Right ventricle myocardium inferior (tissue), 1 donor: ENCODE results near the gene SNTG2. TPM values are rescaled to one million over a fixed set of nuclear protein-coding genes. Genes with fewer than 3 reads are reported as not detected.
"Not testable (repeated sequence)": the region's sequence is repeated elsewhere in the genome, so short reads cannot be mapped to it uniquely, and the experiment has no call there.

Source experiments
- ATAC-seq: fragments of 200-7000 bp; cut with Tn5 transposase; one replicate; pipeline ENCODE4 v1.9.1; 2020; ENCODE audit warnings: mild to moderate bottlenecking, moderate library complexity
- DNase-seq: peaks from one replicate; pipeline ENCODE4 v3.0.0; 2021; ENCODE audit errors: missing footprints
- intact Hi-C: fragments of 100-400 bp; cut with DNase I; formaldehyde crosslinking; loops from one replicate; pipeline ENCODE4 v1.11.0; 2022
- total RNA-seq: library from RNA; stranded (reverse); fragmentation: NEBNext Ultra II Directional; extraction: Animal tissue kit (Norgen Biotek cat#: 25700); gene quantifications from one replicate; pipeline ENCODE4 v1.2.1, GENCODE V29; 2021
- donor health status: DM: no; HTN: yes; CAD: no; lungs with severe emphysema.

SNTG2 gene
- total RNA-seq, 1 donor from 2014 or later, result 2.4 TPM

GRCh38 chr2:1115843-1116539, 165.3 kb downstream of the SNTG2 start:
- ATAC-seq (no peak), DNase-seq (no peak)
- intact Hi-C loops, result no loop called here

GRCh38 chr2:1117569-1117968, 166.9 kb downstream of the SNTG2 start:
- DNase-seq (no peak), ATAC-seq (no peak)
- intact Hi-C loops, result no loop called here

GRCh38 chr2:1125217-1125616, 174.6 kb downstream of the SNTG2 start:
- ATAC-seq (no peak), DNase-seq (no peak)
- intact Hi-C loops, result no loop called here

GRCh38 chr2:1125633-1126370, 175.2 kb downstream of the SNTG2 start:
- intact Hi-C loops, result no loop called here
- DNase-seq (no peak), ATAC-seq (no peak)

- intact Hi-C loops, result no loop called here
- no peak for ATAC-seq
- no peak for DNase-seq
These were observed 179.3 kb downstream of the SNTG2 start for GRCh38 chr2:1129982-1130381.

GRCh38 chr2:1130922-1131321, 180.3 kb downstream of the SNTG2 start:
- no peak for DNase-seq
- ATAC-seq, result no peak
- intact Hi-C loops, result no loop called here

GRCh38 chr2:1132328-1132969, 181.8 kb downstream of the SNTG2 start:
- no peak for ATAC-seq
- DNase-seq, result no peak
- intact Hi-C loops, result no loop called here

GRCh38 chr2:1133896-1134295, 183.2 kb downstream of the SNTG2 start:
- intact Hi-C loops, ATAC-seq, DNase-seq: not testable (repeated sequence)

GRCh38 chr2:1134629-1135028, 184.0 kb downstream of the SNTG2 start:
- ATAC-seq (no peak), DNase-seq (no peak)
- intact Hi-C loops, result no loop called here

- intact Hi-C loops, result no loop called here
- DNase-seq, result no peak
- ATAC-seq, result no peak
These were observed 185.4 kb downstream of the SNTG2 start for GRCh38 chr2:1136067-1136466.

- ATAC-seq, result no peak
- intact Hi-C loops, result no loop called here
These were observed 186.2 kb downstream of the SNTG2 start for GRCh38 chr2:1136846-1137245.

GRCh38 chr2:1137264-1137663, 186.6 kb downstream of the SNTG2 start:
- no peak for ATAC-seq
- no peak for DNase-seq
- intact Hi-C loops, result no loop called here

More at GRCh38 chr2:1136846-1137245, 186.2 kb downstream of the SNTG2 start:
- no peak for DNase-seq

GRCh38 chr2:1137913-1138391, 187.3 kb downstream of the SNTG2 start:
- DNase-seq, result no peak
- intact Hi-C loops, result no loop called here
- ATAC-seq, result no peak

- peak; percentile 44 for ATAC-seq
- intact Hi-C loops, result loop anchor here (10.0 kb wide), 1 partner anchor 426 kb away; no protein-coding TSS in a partner anchor
- no peak for DNase-seq
These were observed 189.8 kb downstream of the SNTG2 start for GRCh38 chr2:1140389-1141003.

- DNase-seq, result no peak
- intact Hi-C loops, result loop anchor here (10.0 kb wide), 1 partner anchor 426 kb away; no protein-coding TSS in a partner anchor
- no peak for ATAC-seq
These were observed 190.4 kb downstream of the SNTG2 start for GRCh38 chr2:1141079-1141478.

GRCh38 chr2:1143129-1143528, 192.5 kb downstream of the SNTG2 start:
- intact Hi-C loops, result loop anchor here (10.0 kb wide), 1 partner anchor 428 kb away; no protein-coding TSS in a partner anchor
- no peak for DNase-seq

GRCh38 chr2:1147873-1148612, 197.4 kb downstream of the SNTG2 start:
- no peak for ATAC-seq
- intact Hi-C loops, result loop anchor here (10.0 kb wide), 1 partner anchor 433 kb away; no protein-coding TSS in a partner anchor
- no peak for DNase-seq

More at GRCh38 chr2:1143129-1143528, 192.5 kb downstream of the SNTG2 start:
- ATAC-seq, result no peak

- ATAC-seq (no peak), DNase-seq (no peak)
- intact Hi-C loops, result no loop called here
These were observed 200.3 kb downstream of the SNTG2 start for GRCh38 chr2:1150724-1151511.
